ENCODE results near the gene NDOR1.

NDOR1 gene

GRCh38 chr9:137264067-137264466 is 58.6 kb downstream of the NDOR1 start:
- DNase-seq (ENCODE audit: low spot score) = no peak
- ChIA-PET POLR2A (ENCODE audit: low non-redundant PET) (no interaction called here), CTCF (interaction anchor here (3.3 kb wide), 1 partner anchor 27 kb away, joined by 12 read pairs; no protein-coding TSS in a partner anchor)
- H3K27ac ChIP-seq = peak overlapping the region; percentile 94
- TF ChIP-seq CTCF (conservative IDR thresholded peaks at IDR 0.05; ENCODE audit: low read depth) = no peak

GRCh38 chr9:137265496-137266161 is 60.1 kb downstream of the NDOR1 start:
- CTCF ChIA-PET = interaction anchor here (1.3 kb wide), 1 partner anchor 9 kb away, joined by 4 read pairs; no protein-coding TSS in a partner anchor
- POLR2A ChIA-PET (ENCODE audit: low non-redundant PET) = no interaction called here
- no peak for DNase-seq (ENCODE audit: low spot score)
- no peak for TF ChIP-seq CTCF (conservative IDR thresholded peaks at IDR 0.05; ENCODE audit: low read depth)
- peak overlapping the region; percentile 94 for H3K27ac ChIP-seq

GRCh38 chr9:137266162-137266527 is 60.6 kb downstream of the NDOR1 start:
- ChIA-PET POLR2A (ENCODE audit: low non-redundant PET) (no interaction called here), CTCF (interaction anchor here (1.3 kb wide), 1 partner anchor 10 kb away, joined by 4 read pairs; no protein-coding TSS in a partner anchor)
- TF ChIP-seq CTCF (conservative IDR thresholded peaks at IDR 0.05; ENCODE audit: low read depth) = no peak
- DNase-seq (ENCODE audit: low spot score) = no peak
- peak overlapping the region; percentile 94 for H3K27ac ChIP-seq
